GM10266 (cell line): ENCODE data around the gene MLH1.

ENCODE experiments used
- DNase-seq: peaks from one replicate; pipeline ENCODE4 v3.0.0; 2012; ENCODE audit errors: extremely low spot score
- CTCF ChIP-seq: IDR thresholded peaks from 2 replicates; pipeline ENCODE4 v1.5.1; 2012; ENCODE audit warnings: mild to moderate bottlenecking, low read depth; ENCODE audit not compliant: control insufficient read depth, insufficient read depth; ENCODE audit errors: missing control alignments

Gene MLH1

GRCh38 chr3:37099469-37099868, 106.2 kb downstream of the MLH1 start:
- no peak for DNase-seq

GRCh38 chr3:37100411-37100810, 107.1 kb downstream of the MLH1 start:
- no peak for TF ChIP-seq CTCF
- DNase-seq: no peak

More at GRCh38 chr3:37099469-37099868, 106.2 kb downstream of the MLH1 start:
- no peak for TF ChIP-seq CTCF
